Stimulated activated CD8-positive, alpha-beta memory T cell treated with anti-CD3 and anti-CD28 coated beads, Interleukin-7, amount 100 ng/mL, for 1 hour (primary cell): ENCODE data around the gene MRPL4.
A peak's percentile ranks its signal among the peaks of the same experiment; 100 is the strongest.

Experiments
- DNase-seq, 2 donors: peaks; one replicate each; pipeline ENCODE4 v3.0.0-alpha.2; 2020; ENCODE audit warnings: low read depth in 2 of 2

The MRPL4 gene

GRCh38 chr19:10251792-10252694, at the start of gene MRPL4:
Gene MRPL4 (plus strand): TSS chr19:10252214. CDS start chr19:10252254, 40 bp downstream.
- peak; percentile 80 to 87 for DNase-seq

- no peak for DNase-seq
These were observed 48.3 kb upstream of the MRPL4 start for GRCh38 chr19:10203686-10204085.

GRCh38 chr19:10205636-10206035, 46.4 kb upstream of the MRPL4 start:
- no peak for DNase-seq

- no peak for DNase-seq
These were observed 45.7 kb upstream of the MRPL4 start for GRCh38 chr19:10206226-10206885.

GRCh38 chr19:10207026-10207425, 45.0 kb upstream of the MRPL4 start:
- DNase-seq, result no peak

GRCh38 chr19:10209315-10209714, 42.7 kb upstream of the MRPL4 start:
- no peak for DNase-seq

- no peak for DNase-seq
These were observed 41.0 kb upstream of the MRPL4 start for GRCh38 chr19:10211061-10211460.

- DNase-seq, result no peak
These were observed 40.3 kb upstream of the MRPL4 start for GRCh38 chr19:10211691-10212090.

GRCh38 chr19:10214784-10215183, 37.2 kb upstream of the MRPL4 start:
- DNase-seq, result no peak

GRCh38 chr19:10217085-10217484, 34.9 kb upstream of the MRPL4 start:
- no peak for DNase-seq

- no peak for DNase-seq
These were observed 32.3 kb upstream of the MRPL4 start for GRCh38 chr19:10219678-10220077.

GRCh38 chr19:10220695-10221094, 31.3 kb upstream of the MRPL4 start:
- DNase-seq, result no peak

GRCh38 chr19:10222201-10222890, 29.7 kb upstream of the MRPL4 start:
- DNase-seq, result no peak

GRCh38 chr19:10223488-10224213, 28.4 kb upstream of the MRPL4 start:
- DNase-seq, result no peak

- DNase-seq, result no peak
These were observed 27.7 kb upstream of the MRPL4 start for GRCh38 chr19:10224337-10224736.

GRCh38 chr19:10226021-10226375, 26.0 kb upstream of the MRPL4 start:
- DNase-seq, result no peak

GRCh38 chr19:10226376-10227025, 25.5 kb upstream of the MRPL4 start:
- no peak for DNase-seq

GRCh38 chr19:10227026-10227971, 24.7 kb upstream of the MRPL4 start:
- no peak for DNase-seq

- DNase-seq, result no peak
These were observed 23.6 kb upstream of the MRPL4 start for GRCh38 chr19:10228393-10228792.

GRCh38 chr19:10228920-10229319, 23.1 kb upstream of the MRPL4 start:
- DNase-seq, result no peak
